ENCODE data around the gene ISG20L2. TPM values are rescaled to one million over a fixed set of nuclear protein-coding genes. Genes with fewer than 3 reads are reported as not detected.
A peak's percentile ranks its signal among the peaks of the same experiment; 100 is the strongest.

Gene ISG20L2
- total RNA-seq, 6 donors from 2014 or later: 10.8 to 38.8 (median 22.9) TPM

DNA sequence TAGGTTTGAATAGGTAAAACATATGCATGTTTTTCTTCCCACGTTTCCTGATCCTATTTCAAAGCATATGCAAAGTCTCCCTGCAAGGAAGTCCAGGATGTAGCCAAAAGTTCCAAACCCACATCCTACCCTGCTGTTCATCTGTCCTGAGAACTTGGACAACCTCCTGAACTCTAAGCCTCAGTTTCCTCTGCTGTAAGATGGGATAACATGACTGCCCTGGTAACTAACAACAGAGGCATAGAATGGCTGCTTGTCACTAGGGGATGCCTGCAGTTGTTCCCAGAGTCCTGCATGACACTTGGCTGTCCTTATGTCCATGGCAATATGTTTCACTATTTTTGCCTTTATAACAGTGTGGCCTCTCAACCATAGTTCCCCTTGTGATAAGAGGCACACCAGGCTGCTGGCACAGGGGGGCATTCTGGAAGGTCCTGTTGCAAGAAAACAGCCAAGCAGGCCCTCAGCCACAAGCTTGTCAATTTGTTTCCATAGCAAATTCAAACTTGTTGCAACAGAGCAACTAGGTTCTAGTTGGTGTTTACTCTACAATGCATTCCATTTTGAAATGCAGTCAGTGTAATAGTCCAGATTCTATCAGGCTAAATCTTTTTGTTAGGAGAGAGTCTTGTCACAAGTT lies 24.4 kb upstream of the ISG20L2 start:
- Histone ChIP-seq H3K4me3 (peak overlapping the region; percentile 46 to 93 (median 87)), H3K9me3 (no peaks in the 10 kb centered on the region), H3K36me3 (no peaks in the 10 kb centered on the region), H3K27me3 (no peaks in the 10 kb centered on the region), H3K4me1 (peaks cover 29 to 45% (median 36%) of the 10 kb centered on the region in 4 donors), H3K27ac (peak overlapping the region in 3 of 4 donors; percentile 96 to 99 (median 98))
- 21 to 27% methylated on average over 1 of the region's 1 CpG for WGBS, 2 donors
- TF ChIP-seq EP300 (IDR thresholded peaks at IDR 0.05): no peak
- no peak for TF ChIP-seq POLR2AphosphoS5 (IDR thresholded peaks at IDR 0.05)
- TF ChIP-seq POLR2A (IDR thresholded peaks at IDR 0.05): no peak
- TF ChIP-seq, protein P1, sequence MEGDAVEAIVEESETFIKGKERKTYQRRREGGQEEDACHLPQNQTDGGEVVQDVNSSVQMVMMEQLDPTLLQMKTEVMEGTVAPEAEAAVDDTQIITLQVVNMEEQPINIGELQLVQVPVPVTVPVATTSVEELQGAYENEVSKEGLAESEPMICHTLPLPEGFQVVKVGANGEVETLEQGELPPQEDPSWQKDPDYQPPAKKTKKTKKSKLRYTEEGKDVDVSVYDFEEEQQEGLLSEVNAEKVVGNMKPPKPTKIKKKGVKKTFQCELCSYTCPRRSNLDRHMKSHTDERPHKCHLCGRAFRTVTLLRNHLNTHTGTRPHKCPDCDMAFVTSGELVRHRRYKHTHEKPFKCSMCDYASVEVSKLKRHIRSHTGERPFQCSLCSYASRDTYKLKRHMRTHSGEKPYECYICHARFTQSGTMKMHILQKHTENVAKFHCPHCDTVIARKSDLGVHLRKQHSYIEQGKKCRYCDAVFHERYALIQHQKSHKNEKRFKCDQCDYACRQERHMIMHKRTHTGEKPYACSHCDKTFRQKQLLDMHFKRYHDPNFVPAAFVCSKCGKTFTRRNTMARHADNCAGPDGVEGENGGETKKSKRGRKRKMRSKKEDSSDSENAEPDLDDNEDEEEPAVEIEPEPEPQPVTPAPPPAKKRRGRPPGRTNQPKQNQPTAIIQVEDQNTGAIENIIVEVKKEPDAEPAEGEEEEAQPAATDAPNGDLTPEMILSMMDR (IDR thresholded peaks at IDR 0.05): no peak
- ATAC-seq (ENCODE audit: low FRiP score in 2 of 2) (no peak), DNase-seq (no peak)

DNA sequence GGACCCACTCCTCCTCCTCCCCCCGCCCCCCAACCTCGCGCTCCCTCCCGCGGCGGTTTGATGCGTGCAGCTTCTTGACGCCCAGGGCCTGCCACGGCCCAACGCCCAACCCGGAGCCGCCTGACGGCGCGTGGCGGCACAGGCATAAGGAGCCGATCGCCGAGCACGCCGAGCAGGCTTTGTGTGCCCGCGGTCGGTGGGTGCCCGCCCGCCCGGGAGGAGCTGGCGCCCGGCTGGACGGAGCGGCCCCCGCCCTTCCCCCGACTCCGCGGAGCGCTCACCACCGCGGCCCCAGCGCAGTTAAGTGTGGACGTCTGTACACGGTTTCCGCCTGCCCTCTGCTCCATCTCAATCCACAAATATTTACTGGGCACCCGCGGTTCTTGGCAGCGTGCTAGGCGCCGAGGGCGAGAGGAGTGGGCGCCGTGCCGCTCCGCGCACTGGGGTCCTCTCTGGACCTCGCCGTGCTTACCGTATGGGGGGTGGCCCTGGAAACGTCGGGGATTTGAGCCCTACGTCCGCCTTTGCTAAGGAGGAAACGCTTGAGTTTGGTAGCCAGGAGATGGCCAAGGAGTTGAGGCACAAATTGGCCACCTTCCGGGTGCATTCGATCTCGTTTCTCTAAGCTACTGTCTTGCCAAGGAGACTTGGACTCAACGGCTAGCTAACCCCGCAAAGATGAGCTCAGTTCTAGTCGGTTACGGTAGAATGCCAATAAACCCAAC lies 23.4 kb upstream of the ISG20L2 start:
- 0 to 1% methylated on average over 6 to 27 of the region's 68 CpGs for WGBS, 2 donors
- Histone ChIP-seq H3K27me3 (no peaks in the 10 kb centered on the region), H3K36me3 (no peaks in the 10 kb centered on the region), H3K27ac (peak overlapping the region; percentile 96 to 99 (median 98)), H3K9me3 (no peaks in the 10 kb centered on the region), H3K4me1 (peaks cover 36 to 55% (median 44%) of the 10 kb centered on the region in 4 donors), H3K4me3 (peak overlapping the region; percentile 46 to 93 (median 87))
- ATAC-seq (ENCODE audit: low FRiP score in 2 of 2) (peak; percentile 92 to 94), DNase-seq (peak; percentile 99)
- peak in 2 of 4 donors; percentile 50 to 74 for TF ChIP-seq POLR2A (IDR thresholded peaks at IDR 0.05)
- TF ChIP-seq EP300 (IDR thresholded peaks at IDR 0.05): peak in 1 of 4 donors; percentile 73
- peak; percentile 94 to 95 for TF ChIP-seq POLR2AphosphoS5 (IDR thresholded peaks at IDR 0.05)
- TF ChIP-seq, protein P1 (IDR thresholded peaks at IDR 0.05): peak in 4 of 6 experiments; percentile 18 to 41 (median 23)

DNA sequence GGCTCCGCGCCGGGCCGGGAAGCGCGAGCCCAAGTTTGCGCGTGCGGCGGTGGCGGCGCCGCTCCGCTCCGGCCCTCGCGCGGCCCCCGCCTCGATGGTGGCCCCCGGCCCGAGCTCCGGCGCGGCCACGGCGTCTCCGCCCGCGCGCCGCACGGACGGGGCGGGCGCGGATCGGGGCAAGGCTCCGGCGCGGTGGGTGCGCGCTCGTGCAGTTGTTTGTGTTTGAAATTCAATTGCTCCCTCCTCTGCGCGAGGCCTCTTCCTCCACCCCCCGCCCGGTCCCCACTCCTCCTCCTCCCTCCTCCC lies 22.8 kb upstream of the ISG20L2 start, which contains the start of gene HDGF:
HDGF (minus strand) TSS at position 225 of the 306 bp plus-strand sequence. CDS start 246 bp downstream, outside the sequence.
- Histone ChIP-seq H3K4me3 (peak within 1 kb of the TSS; percentile 46 to 93 (median 87)), H3K4me1 (peaks cover 40 to 60% (median 48%) of the 10 kb centered on the region in 4 donors), H3K36me3 (no peaks in the 10 kb centered on the region), H3K9me3 (no peaks in the 10 kb centered on the region), H3K27me3 (no peaks in the 10 kb centered on the region), H3K27ac (peak within 1 kb of the TSS; percentile 96 to 99 (median 98))
- WGBS, 2 donors: 3% methylated on average over 8 of the region's 48 CpGs; no CpG with 5 or more reads in 1 of the 2 donors
- TF ChIP-seq POLR2A (IDR thresholded peaks at IDR 0.05): no peak
- TF ChIP-seq, protein P1 (IDR thresholded peaks at IDR 0.05): peak in 1 of 6 experiments; percentile 0
- TF ChIP-seq EP300 (IDR thresholded peaks at IDR 0.05): no peak
- ATAC-seq (ENCODE audit: low FRiP score in 2 of 2): no peak
- DNase-seq: no peak

DNA sequence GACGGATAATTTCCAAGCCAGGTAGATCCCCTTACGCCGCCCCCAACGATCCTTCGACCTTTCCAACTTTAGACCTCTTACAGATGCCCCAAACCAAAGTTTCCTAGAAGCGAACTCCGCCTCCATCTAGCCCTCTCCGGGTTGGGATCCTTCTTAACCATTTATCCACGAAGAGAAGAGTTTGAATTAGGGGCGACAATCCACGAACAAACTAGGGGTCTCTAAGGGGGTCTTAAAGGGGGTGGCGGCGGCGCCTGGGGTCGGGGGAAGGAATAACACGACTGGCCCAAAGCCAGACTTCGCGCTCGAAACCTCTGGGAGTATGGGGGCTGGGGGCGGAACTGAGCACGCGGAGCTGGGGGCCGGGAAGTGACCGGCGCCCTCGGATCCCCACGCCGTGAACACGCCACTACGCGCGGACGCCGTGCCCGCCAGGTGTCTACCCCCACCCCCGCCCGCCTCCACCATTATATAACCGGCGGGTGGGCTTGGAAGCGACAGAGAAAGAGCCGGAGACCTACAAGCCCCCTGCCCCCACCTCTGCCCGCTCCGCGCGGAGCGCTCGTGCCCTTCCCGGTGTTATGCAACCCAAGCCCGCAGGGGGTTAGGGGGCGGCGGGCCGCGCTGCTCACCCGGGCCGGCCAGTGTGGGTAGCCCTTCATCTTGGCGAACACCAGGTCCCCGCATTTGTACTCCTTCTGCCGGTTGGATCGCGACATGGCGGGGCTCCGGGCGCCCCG lies 22.3 kb upstream of the ISG20L2 start:
- no peaks in the 10 kb centered on the region for H3K36me3 ChIP-seq
- 1% methylated on average over 20 to 45 of the region's 64 CpGs for WGBS, 2 donors
- DNase-seq: peak; percentile 50 to 93
- H3K4me3 ChIP-seq: peak overlapping the region; percentile 39 to 93 (median 87)
- H3K27ac ChIP-seq: peak overlapping the region; percentile 96 to 99 (median 98)
- TF ChIP-seq POLR2A (IDR thresholded peaks at IDR 0.05): peak in 1 of 4 donors; percentile 45
- TF ChIP-seq EP300 (IDR thresholded peaks at IDR 0.05): no peak
- TF ChIP-seq, protein P1 (IDR thresholded peaks at IDR 0.05): peak in 4 of 6 experiments; percentile 26 to 55 (median 46)
- peak in 1 of 2 donors; percentile 28 for TF ChIP-seq POLR2AphosphoS5 (IDR thresholded peaks at IDR 0.05)
- no peaks in the 10 kb centered on the region for H3K27me3 ChIP-seq
- no peaks in the 10 kb centered on the region for H3K9me3 ChIP-seq
- peak in 1 of 2 donors; percentile 13 for ATAC-seq (ENCODE audit: low FRiP score in 2 of 2)
- H3K4me1 ChIP-seq: peaks cover 45 to 65% (median 54%) of the 10 kb centered on the region in 4 donors
